ENCODE data around the gene KCNJ11.

DNA sequence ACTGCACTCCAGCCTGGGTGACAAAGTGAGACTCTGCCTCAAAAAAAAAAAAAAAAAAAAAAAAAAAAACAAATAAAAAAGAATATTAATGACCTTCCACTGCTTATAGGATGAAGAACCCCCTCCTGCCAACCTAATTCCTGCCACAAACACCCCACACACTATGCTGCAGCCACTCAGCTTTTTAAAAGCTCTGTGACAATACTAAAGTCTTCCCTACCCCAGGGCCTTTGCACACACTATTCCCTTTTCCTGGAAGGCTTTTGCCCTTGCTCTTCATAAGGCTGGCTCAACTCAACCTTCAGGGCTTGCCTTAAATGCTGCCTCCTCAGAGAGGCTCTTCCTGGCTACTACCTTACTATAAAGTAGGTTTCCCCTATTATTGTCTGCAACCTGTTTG is 10.8 kb upstream of the KCNJ11 start:
- TF ChIP-seq, protein P1, sequence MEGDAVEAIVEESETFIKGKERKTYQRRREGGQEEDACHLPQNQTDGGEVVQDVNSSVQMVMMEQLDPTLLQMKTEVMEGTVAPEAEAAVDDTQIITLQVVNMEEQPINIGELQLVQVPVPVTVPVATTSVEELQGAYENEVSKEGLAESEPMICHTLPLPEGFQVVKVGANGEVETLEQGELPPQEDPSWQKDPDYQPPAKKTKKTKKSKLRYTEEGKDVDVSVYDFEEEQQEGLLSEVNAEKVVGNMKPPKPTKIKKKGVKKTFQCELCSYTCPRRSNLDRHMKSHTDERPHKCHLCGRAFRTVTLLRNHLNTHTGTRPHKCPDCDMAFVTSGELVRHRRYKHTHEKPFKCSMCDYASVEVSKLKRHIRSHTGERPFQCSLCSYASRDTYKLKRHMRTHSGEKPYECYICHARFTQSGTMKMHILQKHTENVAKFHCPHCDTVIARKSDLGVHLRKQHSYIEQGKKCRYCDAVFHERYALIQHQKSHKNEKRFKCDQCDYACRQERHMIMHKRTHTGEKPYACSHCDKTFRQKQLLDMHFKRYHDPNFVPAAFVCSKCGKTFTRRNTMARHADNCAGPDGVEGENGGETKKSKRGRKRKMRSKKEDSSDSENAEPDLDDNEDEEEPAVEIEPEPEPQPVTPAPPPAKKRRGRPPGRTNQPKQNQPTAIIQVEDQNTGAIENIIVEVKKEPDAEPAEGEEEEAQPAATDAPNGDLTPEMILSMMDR (IDR thresholded peaks at IDR 0.05), result no peak
- no peak for TF ChIP-seq POLR2A (IDR thresholded peaks at IDR 0.05)

Data from testis (tissue), 2 donors.